Measurements from ENCODE around the gene KMT2A.

DNA sequence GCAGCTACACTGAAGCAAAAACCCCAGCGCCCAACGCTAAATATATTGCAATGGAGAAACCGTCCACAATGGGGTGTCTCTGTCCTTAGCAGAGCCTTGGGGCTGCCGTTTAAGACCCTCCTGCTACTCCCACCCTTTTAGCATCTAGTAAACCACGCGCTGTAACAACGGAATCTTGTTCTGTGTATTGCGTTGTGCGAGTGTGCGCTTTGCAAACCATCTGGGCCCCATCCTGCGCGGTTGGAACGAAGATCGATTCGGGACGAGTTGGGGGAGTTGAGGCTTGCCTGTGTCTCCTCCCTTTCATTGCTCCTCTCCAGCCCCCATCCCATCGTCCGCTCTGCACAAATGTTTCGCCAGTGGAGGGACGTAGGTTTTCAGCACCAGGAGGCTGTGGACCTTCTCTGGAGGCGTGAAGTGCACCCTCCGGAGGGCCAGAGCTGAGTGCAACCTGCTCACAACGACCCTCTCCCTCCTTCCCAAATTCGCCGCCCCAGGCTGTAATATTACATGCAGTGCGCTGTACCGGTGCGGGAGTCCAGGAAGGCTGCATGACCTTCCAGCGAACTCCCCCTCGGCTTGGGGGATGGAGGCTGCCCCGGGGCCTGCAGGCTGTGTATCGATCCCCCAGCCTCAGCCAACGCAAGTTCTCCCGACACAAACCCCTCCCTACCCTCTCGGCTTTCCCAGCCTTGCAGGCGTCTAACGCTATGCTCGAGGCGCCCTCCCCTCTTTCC, 1.6 kb upstream of the KMT2A start:
- TF ChIP-seq, protein P1, sequence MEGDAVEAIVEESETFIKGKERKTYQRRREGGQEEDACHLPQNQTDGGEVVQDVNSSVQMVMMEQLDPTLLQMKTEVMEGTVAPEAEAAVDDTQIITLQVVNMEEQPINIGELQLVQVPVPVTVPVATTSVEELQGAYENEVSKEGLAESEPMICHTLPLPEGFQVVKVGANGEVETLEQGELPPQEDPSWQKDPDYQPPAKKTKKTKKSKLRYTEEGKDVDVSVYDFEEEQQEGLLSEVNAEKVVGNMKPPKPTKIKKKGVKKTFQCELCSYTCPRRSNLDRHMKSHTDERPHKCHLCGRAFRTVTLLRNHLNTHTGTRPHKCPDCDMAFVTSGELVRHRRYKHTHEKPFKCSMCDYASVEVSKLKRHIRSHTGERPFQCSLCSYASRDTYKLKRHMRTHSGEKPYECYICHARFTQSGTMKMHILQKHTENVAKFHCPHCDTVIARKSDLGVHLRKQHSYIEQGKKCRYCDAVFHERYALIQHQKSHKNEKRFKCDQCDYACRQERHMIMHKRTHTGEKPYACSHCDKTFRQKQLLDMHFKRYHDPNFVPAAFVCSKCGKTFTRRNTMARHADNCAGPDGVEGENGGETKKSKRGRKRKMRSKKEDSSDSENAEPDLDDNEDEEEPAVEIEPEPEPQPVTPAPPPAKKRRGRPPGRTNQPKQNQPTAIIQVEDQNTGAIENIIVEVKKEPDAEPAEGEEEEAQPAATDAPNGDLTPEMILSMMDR (conservative IDR thresholded peaks at IDR 0.05) = no peak
- peak; percentile 2; the same call in 1 of the 2 replicates for TF ChIP-seq ZFX (IDR thresholded peaks at IDR 0.05)
